Gastrocnemius medialis (tissue), 4 donors: Measurements from ENCODE around the gene CSNK1G1. TPM values are rescaled to one million over a fixed set of nuclear protein-coding genes. Genes with fewer than 3 reads are reported as not detected.

ENCODE experiments used
- ATAC-seq, 2 donors: fragments of 150-250 bp; one replicate each; pipeline ENCODE4 v1.9.1; 2016
- DNase-seq, 2 donors: peaks; one replicate each; pipeline ENCODE4 v3.0.0-alpha.2; 2019
- H3K27ac ChIP-seq, 4 donors: fragments of 200-600 bp; sonication (generic); 1 replicate in 1 of 4; 2 replicates in 3 of 4; pipeline ENCODE4 v1.5.1; 2016 to 2018; ENCODE audit warnings: mild to moderate bottlenecking in 2 of 4, moderate library complexity in 1 of 4
- H3K27me3 ChIP-seq, 3 donors: fragments of 200-600 bp; sonication (generic) in 2 of 3; 1 replicate in 1 of 3; 2 replicates in 2 of 3; pipeline versions ENCODE4 v1.5.1 to v1.6.0; 2016 to 2019; ENCODE audit warnings: mild to moderate bottlenecking in 1 of 3, moderate library complexity in 1 of 3
- H3K36me3 ChIP-seq, 2 donors: fragments of 200-600 bp; sonication (generic) in 1 of 2; one replicate each; pipeline ENCODE4 v1.5.1; 2017 to 2018
- H3K4me1 ChIP-seq, 2 donors: fragments of 200-600 bp; sonication (generic) in 1 of 2; one replicate each; pipeline ENCODE4 v1.5.1; 2016 to 2017; ENCODE audit warnings: mild to moderate bottlenecking in 2 of 2
- H3K4me3 ChIP-seq, 4 donors: fragments of 200-600 bp; sonication (generic) in 3 of 4; 1 replicate in 1 of 4; 2 replicates in 3 of 4; pipeline ENCODE4 v1.5.1; 2016 to 2019; ENCODE audit warnings: mild to moderate bottlenecking in 2 of 4
- H3K9me3 ChIP-seq, 3 donors: fragments of 200-600 bp; sonication (generic) in 2 of 3; 1 replicate in 1 of 3; 2 replicates in 2 of 3; pipeline ENCODE4 v1.5.1; 2016 to 2019
- CTCF ChIP-seq, 5 experiments: fragments of 450-650 bp in 3 of 5; fragments of 200-600 bp in 2 of 5; sonication (generic) in 2 of 5; IDR thresholded peaks in 4 of 5; conservative IDR thresholded peaks in 1 of 5; 1 replicate in 4 of 5; 2 replicates in 1 of 5; pipeline ENCODE4 v1.5.1; 2016 to 2019; ENCODE audit warnings: antibody characterized with exemption in 5 of 5, mild to moderate bottlenecking in 3 of 5, moderate library complexity in 3 of 5
- POLR2A ChIP-seq, 2 donors: fragments of 450-650 bp; IDR thresholded peaks; one replicate each; pipeline ENCODE4 v1.6.1; 2017; ENCODE audit warnings: antibody characterized with exemption in 2 of 2, mild to moderate bottlenecking in 2 of 2, moderate library complexity in 2 of 2
- in situ Hi-C, 4 donors: fragments of 200-750 bp; cut with MboI; loops; one replicate each; pipeline versions ENCODE4 v1.15.0 to v1.8.0; 2017; ENCODE audit warnings: low sequenced_read_pairs in 4 of 4
- intact Hi-C: fragments of 100-400 bp; cut with DNase I; formaldehyde crosslinking; loops from one replicate; pipeline ENCODE4 v1.15.1; 2023; ENCODE audit warnings: low total_unique reads
- total RNA-seq, 4 donors: library from RNA; depleted of rRNA; stranded (reverse); fragments of >200 nt; gene quantifications; one replicate each; pipeline versions ENCODE4 v1.1.0 to v1.2.3, GENCODE V29; 2016

Gene CSNK1G1
- total RNA-seq, 4 donors from 2014 or later: 5.3 to 26.6 (median 6.5) TPM

- Histone ChIP-seq H3K4me3 (no peak overlapping the region), H3K27me3 (no peaks in the 10 kb centered on the region), H3K27ac (no peak overlapping the region), H3K9me3 (no peaks in the 10 kb centered on the region), H3K36me3 (no peaks in the 10 kb centered on the region), H3K4me1 (no peaks in the 10 kb centered on the region)
- DNase-seq (no peak), ATAC-seq (no peak)
- in situ Hi-C loops (no loop called here), intact Hi-C loops (no loop called here)
- TF ChIP-seq CTCF (IDR thresholded peaks at IDR 0.05 in 4 of 5, conservative IDR thresholded peaks at IDR 0.05 in 1 of 5) (no peak), POLR2A (IDR thresholded peaks at IDR 0.05) (no peak)
These were observed 118.3 kb downstream of the CSNK1G1 start for GRCh38 chr15:64237677-64238076.

GRCh38 chr15:64236156-64236894 lies 119.6 kb downstream of the CSNK1G1 start:
- H3K36me3 ChIP-seq: no peaks in the 10 kb centered on the region
- no peaks in the 10 kb centered on the region for H3K27me3 ChIP-seq
- DNase-seq: no peak
- H3K4me3 ChIP-seq: no peak overlapping the region
- H3K9me3 ChIP-seq: no peaks in the 10 kb centered on the region
- no peak overlapping the region for H3K27ac ChIP-seq
- no peaks in the 10 kb centered on the region for H3K4me1 ChIP-seq
- no peak for ATAC-seq
- in situ Hi-C loops: no loop called here
- TF ChIP-seq POLR2A (IDR thresholded peaks at IDR 0.05) (no peak), CTCF (IDR thresholded peaks at IDR 0.05 in 4 of 5, conservative IDR thresholded peaks at IDR 0.05 in 1 of 5) (no peak)
- intact Hi-C loops: no loop called here

GRCh38 chr15:64235552-64235951 lies 120.4 kb downstream of the CSNK1G1 start:
- TF ChIP-seq CTCF (IDR thresholded peaks at IDR 0.05 in 4 of 5, conservative IDR thresholded peaks at IDR 0.05 in 1 of 5) (no peak), POLR2A (IDR thresholded peaks at IDR 0.05) (no peak)
- Histone ChIP-seq H3K27me3 (no peaks in the 10 kb centered on the region), H3K9me3 (no peaks in the 10 kb centered on the region), H3K36me3 (no peaks in the 10 kb centered on the region), H3K4me1 (no peaks in the 10 kb centered on the region), H3K27ac (no peak overlapping the region), H3K4me3 (no peak overlapping the region)
- DNase-seq (no peak), ATAC-seq (no peak)
- in situ Hi-C loops (no loop called here), intact Hi-C loops (no loop called here)

GRCh38 chr15:64233299-64233698 lies 122.7 kb downstream of the CSNK1G1 start:
- in situ Hi-C loops: no loop called here
- no peak for ATAC-seq

More at GRCh38 chr15:64233299-64233698, 122.7 kb downstream of the CSNK1G1 start:
- no peak overlapping the region for H3K27ac ChIP-seq
- H3K36me3 ChIP-seq: no peaks in the 10 kb centered on the region
- intact Hi-C loops: no loop called here
- TF ChIP-seq CTCF (IDR thresholded peaks at IDR 0.05 in 4 of 5, conservative IDR thresholded peaks at IDR 0.05 in 1 of 5) (no peak), POLR2A (IDR thresholded peaks at IDR 0.05) (no peak)
- no peak overlapping the region for H3K4me3 ChIP-seq
- H3K4me1 ChIP-seq: no peaks in the 10 kb centered on the region
- no peak for DNase-seq
- H3K9me3 ChIP-seq: no peaks in the 10 kb centered on the region
- H3K27me3 ChIP-seq: no peaks in the 10 kb centered on the region
